ENCODE data around the gene CANT1.

- no peak for TF ChIP-seq POLR2A (IDR thresholded peaks at IDR 0.05)
- no peak for TF ChIP-seq CTCF (IDR thresholded peaks at IDR 0.05)
Observed at GRCh38 chr17:78985395-78985794, 24.2 kb downstream of the CANT1 start.
